Fibroblast of pulmonary artery (primary cell): Measurements from ENCODE around the gene GGPS1.
A peak's percentile ranks its signal among the peaks of the same experiment; 100 is the strongest.
"Not testable (repeated sequence)": the region's sequence is repeated elsewhere in the genome, so short reads cannot be mapped to it uniquely, and the experiment has no call there.

Experiments
- DNase-seq: peaks from one replicate; pipeline ENCODE4 v3.0.0-alpha.2; 2010; ENCODE audit warnings: low read depth
- H3K4me3 ChIP-seq: replicated peaks from 2 replicates; pipeline ENCODE4 v1.5.1; 2011; ENCODE audit warnings: low read depth, mild to moderate bottlenecking, control low read depth, low read length, moderate library complexity
- CTCF ChIP-seq: IDR thresholded peaks from 2 replicates; pipeline ENCODE4 v1.5.1; 2011; ENCODE audit warnings: mild to moderate bottlenecking, control low read depth, low read length, inconsistent platforms; ENCODE audit errors: missing control alignments

The GGPS1 gene

DNA sequence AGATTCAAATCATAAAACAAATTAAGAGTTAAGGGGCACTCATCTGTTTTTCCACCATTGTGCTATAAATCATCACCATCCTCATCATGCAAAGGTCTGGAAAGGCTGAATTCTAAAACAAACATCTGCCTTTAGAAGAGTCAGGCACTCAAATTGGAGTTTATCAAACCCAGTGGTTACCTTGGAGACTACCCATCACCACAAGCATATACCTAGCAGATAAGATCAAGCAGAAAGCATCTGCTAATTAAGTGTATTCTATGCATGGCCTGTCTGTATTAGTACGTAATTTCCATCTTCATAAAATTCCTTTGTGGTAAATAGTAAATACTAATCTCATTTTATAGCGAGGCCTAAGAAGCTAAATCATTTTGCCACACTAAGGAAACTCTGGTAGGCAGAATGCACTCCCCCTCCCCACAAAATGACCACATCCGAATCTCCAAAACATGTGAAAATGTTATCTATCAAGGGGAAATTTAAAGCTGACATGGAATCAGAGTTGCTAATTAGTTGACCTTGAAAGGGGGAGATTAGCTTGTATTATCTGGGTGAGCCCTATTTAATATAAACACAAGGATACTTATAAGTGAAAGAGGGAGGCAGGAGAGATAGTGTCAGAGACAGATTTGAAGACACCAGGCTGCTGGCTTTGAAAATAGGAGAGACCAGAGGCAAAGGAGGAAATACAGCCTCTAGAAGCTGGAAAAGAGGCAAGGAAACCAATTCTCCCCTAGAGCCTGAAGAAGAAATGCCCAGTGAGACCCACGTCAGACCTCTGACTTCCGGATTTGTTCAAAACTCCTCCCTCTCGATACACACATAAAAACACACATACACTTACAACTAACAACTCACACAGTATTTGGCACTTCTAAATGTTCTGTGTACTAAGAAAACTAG, 23.6 kb upstream of the GGPS1 start:
- no peak overlapping the region for H3K4me3 ChIP-seq
- no peak for TF ChIP-seq CTCF
- peak; percentile 55 for DNase-seq

DNA sequence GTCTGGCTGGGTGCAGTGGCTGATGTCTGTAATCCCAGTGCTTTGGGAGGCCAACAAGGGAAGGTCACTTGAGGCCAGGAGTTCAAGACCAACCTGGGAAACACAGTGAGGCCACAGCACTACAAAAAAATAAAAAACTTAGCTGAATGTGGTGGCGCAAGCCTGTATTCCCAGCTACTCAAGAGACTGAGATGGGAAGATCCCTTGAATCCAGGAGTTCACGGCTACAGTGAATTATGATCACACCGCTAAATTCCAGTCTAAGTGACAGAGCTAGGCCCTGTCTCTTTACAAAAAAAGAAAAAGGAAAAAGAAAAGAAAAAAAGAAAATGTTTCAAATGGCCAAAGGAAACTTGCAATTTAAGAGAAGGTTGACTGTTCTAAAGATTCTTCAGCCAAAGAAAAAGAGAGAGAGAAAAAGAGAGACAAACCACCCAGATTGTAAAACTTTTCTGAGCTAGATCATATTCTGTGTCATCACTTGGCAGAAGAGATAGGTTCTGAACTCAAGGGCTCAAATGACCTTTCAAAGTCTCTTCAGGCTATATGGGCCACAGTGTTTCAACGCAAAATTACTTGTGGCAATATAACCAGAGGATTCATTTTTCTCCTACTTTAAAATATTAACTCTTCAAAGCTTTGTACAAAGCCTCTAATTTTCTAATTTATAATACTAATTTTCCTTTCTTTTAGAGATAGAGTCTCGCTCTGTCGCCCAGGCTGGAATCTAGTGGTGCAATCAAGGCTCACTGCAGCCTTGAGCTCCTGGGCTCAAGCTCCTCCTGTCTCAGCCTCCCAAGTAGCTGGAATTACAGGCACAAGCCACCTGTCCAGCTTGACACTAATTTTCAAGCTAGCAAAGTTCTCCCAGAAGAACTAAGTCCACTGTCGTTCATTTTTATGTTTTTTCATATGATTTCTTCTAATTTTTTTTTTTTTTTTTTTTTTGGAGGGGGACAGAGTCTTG, 20.9 kb upstream of the GGPS1 start:
- H3K4me3 ChIP-seq = no peak overlapping the region
- no peak for DNase-seq
- TF ChIP-seq CTCF = no peak

DNA sequence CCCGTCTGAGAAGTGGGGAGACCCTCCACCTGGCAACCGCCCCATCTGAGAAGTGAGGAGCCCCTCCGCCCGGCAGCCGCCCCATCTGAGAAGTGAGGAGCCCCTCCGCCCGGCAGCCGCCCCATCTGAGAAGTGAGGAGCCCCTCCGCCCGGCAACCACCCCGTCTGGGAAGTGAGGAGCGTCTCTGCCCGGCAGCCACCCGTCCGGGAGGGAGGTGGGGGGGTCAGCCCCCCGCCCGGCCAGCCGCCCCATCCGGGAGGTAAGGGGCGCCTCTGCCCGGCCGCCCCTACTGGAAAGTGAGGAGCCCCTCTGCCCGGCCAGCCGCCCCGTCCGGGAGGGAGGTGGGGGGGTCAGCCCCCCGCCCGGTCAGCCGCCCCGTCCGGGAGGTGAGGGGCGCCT, 19.2 kb upstream of the GGPS1 start:
- not testable (repeated sequence) for DNase-seq, H3K4me3 ChIP-seq

DNA sequence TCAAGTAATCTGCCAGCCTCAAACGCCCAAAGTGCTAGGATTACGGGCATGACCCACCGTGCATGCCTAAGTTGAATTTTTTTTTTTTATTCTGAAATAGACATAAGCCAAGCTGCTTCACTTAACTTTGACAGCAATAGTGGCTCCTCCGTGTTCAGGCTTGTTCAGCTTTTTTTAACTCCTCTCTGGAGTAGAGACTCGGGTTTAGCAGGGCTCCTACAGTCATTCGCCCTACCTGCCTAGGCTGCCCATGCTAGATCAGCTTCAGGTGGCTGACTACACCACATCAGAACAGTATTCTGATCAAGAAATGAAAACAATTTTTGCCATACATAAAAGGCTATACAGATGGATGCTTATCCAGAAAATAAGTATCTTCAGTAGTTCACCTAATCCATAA, 15.1 kb upstream of the GGPS1 start:
- DNase-seq = no peak
- no peak for TF ChIP-seq CTCF
- no peak overlapping the region for H3K4me3 ChIP-seq

- H3K4me3 ChIP-seq = no peak overlapping the region
- DNase-seq = no peak
- no peak for TF ChIP-seq CTCF
Observed at GRCh38 chr1:235313931-235314678, 14.3 kb upstream of the GGPS1 start.

DNA sequence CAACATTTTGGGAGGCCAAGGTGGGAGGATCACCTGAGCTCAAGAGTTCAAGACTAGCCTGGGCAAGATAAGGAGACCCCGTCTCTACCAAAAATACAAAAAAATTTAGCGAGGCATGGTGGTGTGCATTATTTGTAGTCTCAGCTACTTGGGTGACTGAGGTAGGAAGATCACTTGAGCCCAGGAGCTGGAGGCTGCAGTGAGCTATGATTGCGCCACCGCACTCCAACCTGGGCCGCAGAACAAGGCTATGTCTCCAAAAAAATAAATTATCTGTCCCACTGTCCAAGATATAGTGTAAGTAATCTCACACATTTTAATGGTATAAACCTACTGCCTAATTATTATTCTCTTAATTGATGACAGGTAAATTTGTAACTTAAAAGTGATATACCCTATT, 13.2 kb upstream of the GGPS1 start:
- TF ChIP-seq CTCF = no peak
- DNase-seq = no peak
- no peak overlapping the region for H3K4me3 ChIP-seq

DNA sequence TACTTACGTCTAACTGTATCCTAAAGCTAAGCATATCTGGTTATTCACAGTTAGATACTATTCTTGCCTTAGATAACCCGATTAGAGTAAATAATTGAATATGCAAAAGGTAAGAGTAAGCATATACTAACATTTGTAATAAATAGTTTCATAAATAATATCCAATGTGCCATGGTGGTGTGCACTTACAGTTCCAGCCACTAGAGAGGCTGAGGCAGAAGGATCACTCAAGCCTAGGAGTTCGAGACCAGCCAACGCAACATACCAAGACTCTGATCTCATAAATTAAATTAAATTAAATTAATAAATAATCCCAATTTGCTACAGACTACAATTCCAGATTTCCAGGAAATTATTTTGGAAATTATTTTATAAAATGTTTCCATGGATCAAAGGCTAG, 12.6 kb upstream of the GGPS1 start:
- no peak for TF ChIP-seq CTCF
- H3K4me3 ChIP-seq = no peak overlapping the region
- DNase-seq = no peak
